Esophagus (tissue), 2 donors: ENCODE measurements around the gene TMEM60. TPM values are rescaled to one million over a fixed set of nuclear protein-coding genes. Genes with fewer than 3 reads are reported as not detected.
"Not testable (repeated sequence)": the region's sequence is repeated elsewhere in the genome, so short reads cannot be mapped to it uniquely, and the experiment has no call there.

Experiments
- H3K27ac ChIP-seq, 2 donors: one replicate each; pipeline ENCODE4 v1.5.1; 2013; ENCODE audit warnings: low read depth in 2 of 2, mild to moderate bottlenecking in 2 of 2, inconsistent platforms in 1 of 2, low read length in 1 of 2, moderate library complexity in 1 of 2
- H3K27me3 ChIP-seq, 2 donors: one replicate each; pipeline ENCODE4 v1.6.1; 2013; ENCODE audit warnings: low read length in 2 of 2, control low read depth in 1 of 2, mild to moderate bottlenecking in 1 of 2; ENCODE audit not compliant: insufficient read depth in 2 of 2, control insufficient read depth in 1 of 2
- H3K36me3 ChIP-seq, 2 donors: one replicate each; pipeline ENCODE4 v1.6.1; 2013; ENCODE audit warnings: low read length in 1 of 2; ENCODE audit not compliant: control insufficient read depth in 2 of 2, insufficient read depth in 2 of 2
- H3K4me1 ChIP-seq, 2 donors: one replicate each; pipeline ENCODE4 v1.6.1; 2013; ENCODE audit warnings: low read length in 1 of 2; ENCODE audit not compliant: control insufficient read depth in 2 of 2, insufficient read depth in 2 of 2
- H3K4me3 ChIP-seq, 2 donors: one replicate each; pipeline ENCODE4 v1.5.1; 2013; ENCODE audit warnings: low read length in 2 of 2, mild to moderate bottlenecking in 2 of 2, low read depth in 1 of 2, moderate library complexity in 1 of 2
- H3K9me3 ChIP-seq, 2 donors: one replicate each; pipeline ENCODE4 v1.6.1; 2013; ENCODE audit warnings: mild to moderate bottlenecking in 2 of 2, low read depth in 1 of 2, low read length in 1 of 2, moderate library complexity in 1 of 2; ENCODE audit not compliant: control insufficient read depth in 2 of 2, insufficient read depth in 1 of 2
- WGBS, 2 donors: extraction: QIAGEN DNeasy Blood & Tissue Kit; methylation state at CpG; one replicate each; pipeline ENCODE4 v1.1.7; 2013; 5-methylcytosine and 5-hydroxymethylcytosine counted together
- polyA plus RNA-seq, 2 donors: library from polyadenylated mRNA; stranded (reverse); fragments of 200-250 nt; gene quantifications; one replicate each; pipeline ENCODE4 v1.2.3, GENCODE V29; 2013
- donor health status: healthy with polysubstance abuse.
- donor health status: Bipolar disorder and iron deficiency.

TMEM60 gene
- polyA plus RNA-seq, 2 donors, result 13.5 to 14.8 TPM

DNA sequence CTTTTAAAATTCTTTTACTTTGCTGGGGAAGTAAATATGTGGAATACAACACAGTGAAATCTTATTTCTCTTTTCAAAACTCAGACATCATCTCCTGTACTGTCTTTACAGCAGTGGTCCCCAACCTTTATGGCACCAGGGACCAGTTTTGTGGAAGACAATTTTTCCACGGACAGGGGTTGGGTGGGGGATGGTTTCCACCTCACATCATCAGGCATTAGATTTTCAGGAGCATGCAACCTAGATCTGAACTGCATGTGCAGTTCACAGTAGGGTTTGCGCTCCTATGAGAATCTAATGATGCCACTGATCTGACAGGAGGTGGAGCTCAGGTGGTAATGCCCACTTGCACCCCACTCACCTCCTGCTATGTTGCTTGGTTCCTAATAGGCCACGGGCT, 12.2 kb downstream of the TMEM60 start:
- no peak overlapping the region for H3K4me3 ChIP-seq
- H3K4me1 ChIP-seq, result no peaks in the 10 kb centered on the region
- H3K27me3 ChIP-seq, result no peaks in the 10 kb centered on the region
- WGBS, 2 donors, result 95 to 99% methylated on average over 3 of the region's 3 CpGs
- H3K36me3 ChIP-seq, result peaks cover 0 to 3% of the 10 kb centered on the region in 2 donors
- H3K9me3 ChIP-seq, result no peaks in the 10 kb centered on the region
- H3K27ac ChIP-seq, result no peak overlapping the region

- 92 to 97% methylated on average over 10 of the region's 10 CpGs for WGBS, 2 donors
- H3K9me3 ChIP-seq, H3K36me3 ChIP-seq, H3K27me3 ChIP-seq, H3K27ac ChIP-seq, H3K4me1 ChIP-seq, H3K4me3 ChIP-seq: not testable (repeated sequence)
These were observed 13.8 kb downstream of the TMEM60 start for GRCh38 chr7:77784426-77784825.

GRCh38 chr7:77783545-77783944, 14.7 kb downstream of the TMEM60 start:
- Histone ChIP-seq H3K36me3 (peaks cover 0 to 3% of the 10 kb centered on the region in 2 donors), H3K27ac (no peak overlapping the region), H3K4me1 (no peaks in the 10 kb centered on the region), H3K9me3 (no peaks in the 10 kb centered on the region), H3K4me3 (no peak overlapping the region), H3K27me3 (no peaks in the 10 kb centered on the region)
- WGBS, 2 donors, result 86 to 96% methylated on average over 3 of the region's 3 CpGs

DNA sequence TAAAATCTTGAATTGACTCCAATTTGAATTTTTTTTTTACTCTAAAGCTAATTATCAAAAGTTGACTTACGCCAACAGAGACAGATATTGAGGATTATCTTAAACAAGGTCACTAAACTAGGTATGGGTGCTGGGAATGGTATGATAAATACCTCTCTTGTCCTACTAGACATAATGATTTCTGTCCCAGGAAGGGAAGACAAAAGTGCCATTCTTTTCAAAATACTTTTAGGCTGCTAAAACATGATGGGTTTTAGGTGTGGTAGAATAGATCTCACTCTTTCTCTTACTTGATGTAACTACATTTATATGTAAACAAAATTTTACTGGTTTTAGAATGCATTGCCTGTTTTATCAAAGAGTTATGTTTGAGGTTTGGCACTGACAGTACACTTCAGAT, 15.1 kb downstream of the TMEM60 start:
- no peaks in the 10 kb centered on the region for H3K9me3 ChIP-seq
- no peaks in the 10 kb centered on the region for H3K27me3 ChIP-seq
- H3K27ac ChIP-seq, result no peak overlapping the region
- no peaks in the 10 kb centered on the region for H3K4me1 ChIP-seq
- no peak overlapping the region for H3K4me3 ChIP-seq
- 83 to 94% methylated on average over 1 of the region's 1 CpG for WGBS, 2 donors
- peaks cover 0 to 3% of the 10 kb centered on the region in 2 donors for H3K36me3 ChIP-seq

- H3K27ac ChIP-seq, result no peak overlapping the region
- 94 to 96% methylated on average over 4 of the region's 4 CpGs for WGBS, 2 donors
- H3K4me3 ChIP-seq, result no peak overlapping the region
These were observed 15.9 kb downstream of the TMEM60 start for GRCh38 chr7:77782383-77782782.

GRCh38 chr7:77778535-77778934, 19.7 kb downstream of the TMEM60 start:
- 93 to 96% methylated on average over 2 of the region's 2 CpGs for WGBS, 2 donors

More at GRCh38 chr7:77782383-77782782, 15.9 kb downstream of the TMEM60 start:
- no peaks in the 10 kb centered on the region for H3K4me1 ChIP-seq
- H3K36me3 ChIP-seq, result peaks cover 0 to 3% of the 10 kb centered on the region in 2 donors
- H3K27me3 ChIP-seq, result no peaks in the 10 kb centered on the region
- no peaks in the 10 kb centered on the region for H3K9me3 ChIP-seq

GRCh38 chr7:77771901-77772300, 26.3 kb downstream of the TMEM60 start:
- H3K27ac ChIP-seq, result no peak overlapping the region
- no peaks in the 10 kb centered on the region for H3K4me1 ChIP-seq
- H3K4me3 ChIP-seq, result no peak overlapping the region
- no peaks in the 10 kb centered on the region for H3K27me3 ChIP-seq
- no peaks in the 10 kb centered on the region for H3K9me3 ChIP-seq
- H3K36me3 ChIP-seq, result peaks cover 2% of the 10 kb centered on the region in 2 donors

More at GRCh38 chr7:77778535-77778934, 19.7 kb downstream of the TMEM60 start:
- Histone ChIP-seq H3K4me3 (no peak overlapping the region), H3K9me3 (no peaks in the 10 kb centered on the region), H3K27me3 (no peaks in the 10 kb centered on the region), H3K4me1 (no peaks in the 10 kb centered on the region), H3K27ac (no peak overlapping the region), H3K36me3 (peaks cover 0 to 2% of the 10 kb centered on the region in 2 donors)

DNA sequence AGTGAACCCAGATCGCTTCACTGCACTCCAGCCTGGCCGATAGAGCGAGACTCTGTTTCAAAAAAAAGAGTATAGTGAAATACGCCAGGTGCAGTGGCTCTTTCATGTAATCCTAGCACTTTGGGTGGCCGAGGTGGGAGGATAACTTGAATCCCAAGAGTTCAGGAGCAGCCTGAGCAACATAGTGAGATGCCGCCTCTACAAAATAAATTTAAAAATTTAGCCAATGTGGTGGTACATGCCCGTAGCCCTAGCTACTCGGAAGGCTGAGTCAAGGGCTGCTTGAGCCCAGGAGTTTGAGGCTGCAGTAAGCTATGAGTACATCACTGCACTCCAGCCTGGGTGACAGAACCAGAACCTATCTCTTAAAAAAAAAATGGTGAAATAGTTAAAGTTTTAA, 27.9 kb downstream of the TMEM60 start:
- H3K36me3 ChIP-seq, result peaks cover 0 to 2% of the 10 kb centered on the region in 2 donors

DNA sequence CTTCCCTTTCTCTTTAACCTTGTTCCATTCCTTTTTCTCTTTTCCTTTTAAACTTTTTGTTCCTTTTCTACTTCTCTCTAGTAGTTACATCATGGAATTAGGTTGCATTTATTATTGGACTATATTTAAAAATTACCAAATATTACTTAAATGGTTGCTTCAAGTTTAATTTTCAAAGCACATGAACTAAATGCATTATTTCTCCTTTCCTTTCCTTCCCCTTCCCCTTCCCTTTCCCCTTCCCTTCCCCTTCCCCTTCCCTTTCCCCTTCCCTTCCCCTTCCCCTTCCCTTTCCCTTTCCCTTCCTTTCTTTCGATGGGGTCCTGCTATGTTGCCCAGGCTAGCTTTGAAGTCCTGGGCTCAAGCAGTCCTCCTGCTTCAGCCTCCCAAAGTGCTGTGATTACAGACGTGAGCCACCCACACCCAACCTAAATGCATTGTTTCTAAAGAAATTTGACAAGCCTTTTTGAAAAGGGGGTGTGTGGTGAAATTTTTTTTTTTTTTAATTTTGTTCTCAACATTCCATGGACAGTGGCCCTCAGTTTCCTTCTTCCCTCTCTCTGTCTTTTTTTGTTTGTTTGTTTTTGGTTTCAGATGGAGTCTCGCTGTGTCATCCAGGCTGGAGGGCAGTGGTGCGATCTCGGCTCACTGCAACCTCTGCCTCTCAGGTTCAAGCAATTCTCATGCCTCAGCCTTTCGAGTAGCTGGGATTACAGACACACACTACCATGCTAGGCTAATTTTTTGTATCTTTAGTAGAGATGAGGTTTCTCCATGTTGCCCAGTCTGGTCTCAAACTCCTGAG, 31.2 kb downstream of the TMEM60 start:
- 90 to 94% methylated on average over 6 of the region's 6 CpGs for WGBS, 2 donors
- H3K27ac ChIP-seq, result no peak overlapping the region
- H3K9me3 ChIP-seq, result no peaks in the 10 kb centered on the region

More for the DNA sequence above, 27.9 kb downstream of the TMEM60 start:
- Histone ChIP-seq H3K4me1 (no peaks in the 10 kb centered on the region), H3K27ac (no peak overlapping the region), H3K9me3 (no peaks in the 10 kb centered on the region), H3K27me3 (no peaks in the 10 kb centered on the region), H3K4me3 (no peak overlapping the region)
- WGBS, 2 donors, result 90 to 91% methylated on average over 8 of the region's 8 CpGs

More for the DNA sequence above, 31.2 kb downstream of the TMEM60 start:
- Histone ChIP-seq H3K4me1 (no peaks in the 10 kb centered on the region), H3K27me3 (no peaks in the 10 kb centered on the region), H3K4me3 (no peak overlapping the region), H3K36me3 (no peaks in the 10 kb centered on the region)
